Measurements from ENCODE around the gene BCL2.

GRCh38 chr18:63297687-63298399 lies 21.7 kb downstream of the BCL2 start:
- TF ChIP-seq CTCF (IDR thresholded peaks at IDR 0.05; ENCODE audit: low read depth, low read length) (no peak), EZH2phosphoT487 (IDR thresholded peaks at IDR 0.05; ENCODE audit: low read depth) (no peak)
